LNCaP clone FGC (cell line): Measurements from ENCODE around the gene GPSM3.
"Not testable (repeated sequence)": the region's sequence is repeated elsewhere in the genome, so short reads cannot be mapped to it uniquely, and the experiment has no call there.

ENCODE experiments used
- DNase-seq: peaks from one replicate; pipeline ENCODE4 v3.0.0-alpha.2; 2011; ENCODE audit warnings: low read depth
- H3K4me3 ChIP-seq: 2 replicates; pipeline ENCODE4 v1.5.1; 2011; ENCODE audit warnings: mild to moderate bottlenecking, low read depth, low read length, control low read depth
- TF ChIP-seq, protein P1 (sequence below): IDR thresholded peaks from 2 replicates; pipeline ENCODE4 v1.5.1; 2012; ENCODE audit warnings: mild to moderate bottlenecking; ENCODE audit not compliant: control insufficient read depth, insufficient read depth; ENCODE audit errors: extremely low read depth

Gene GPSM3

DNA sequence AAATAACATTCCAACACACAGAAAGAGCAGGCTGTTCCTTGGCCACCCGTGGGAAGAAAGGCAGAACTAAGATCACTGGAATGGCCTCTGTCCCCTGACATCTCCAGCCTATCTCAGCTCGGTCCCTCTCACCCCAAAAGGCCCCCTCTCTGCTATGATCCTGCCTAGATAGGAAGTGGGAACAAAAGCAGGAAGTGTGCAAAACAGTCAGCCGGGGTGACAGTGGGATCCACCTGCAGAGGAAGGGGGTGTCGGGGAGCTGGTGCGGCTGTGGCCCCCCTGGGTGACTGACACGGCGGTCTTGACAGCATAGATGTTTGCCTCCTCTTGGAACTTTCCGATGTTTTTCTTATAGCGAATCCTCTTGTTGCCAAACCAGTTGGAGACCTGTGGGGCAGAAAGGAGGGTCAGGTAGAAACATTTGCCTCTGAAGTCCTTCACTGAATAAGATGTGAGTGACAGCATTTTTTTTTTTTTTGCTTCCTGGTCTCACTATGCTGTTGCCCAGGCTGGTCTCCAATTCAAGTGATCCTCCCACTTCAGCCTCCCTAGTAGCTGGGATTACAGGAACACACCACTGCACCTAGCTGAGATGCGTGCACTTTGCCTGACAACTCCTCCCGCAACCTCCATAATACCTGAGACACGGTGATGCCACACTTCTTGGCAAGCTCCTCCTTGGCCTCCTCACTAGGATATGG is 5.3 kb downstream of the GPSM3 start:
- TF ChIP-seq, protein P1, sequence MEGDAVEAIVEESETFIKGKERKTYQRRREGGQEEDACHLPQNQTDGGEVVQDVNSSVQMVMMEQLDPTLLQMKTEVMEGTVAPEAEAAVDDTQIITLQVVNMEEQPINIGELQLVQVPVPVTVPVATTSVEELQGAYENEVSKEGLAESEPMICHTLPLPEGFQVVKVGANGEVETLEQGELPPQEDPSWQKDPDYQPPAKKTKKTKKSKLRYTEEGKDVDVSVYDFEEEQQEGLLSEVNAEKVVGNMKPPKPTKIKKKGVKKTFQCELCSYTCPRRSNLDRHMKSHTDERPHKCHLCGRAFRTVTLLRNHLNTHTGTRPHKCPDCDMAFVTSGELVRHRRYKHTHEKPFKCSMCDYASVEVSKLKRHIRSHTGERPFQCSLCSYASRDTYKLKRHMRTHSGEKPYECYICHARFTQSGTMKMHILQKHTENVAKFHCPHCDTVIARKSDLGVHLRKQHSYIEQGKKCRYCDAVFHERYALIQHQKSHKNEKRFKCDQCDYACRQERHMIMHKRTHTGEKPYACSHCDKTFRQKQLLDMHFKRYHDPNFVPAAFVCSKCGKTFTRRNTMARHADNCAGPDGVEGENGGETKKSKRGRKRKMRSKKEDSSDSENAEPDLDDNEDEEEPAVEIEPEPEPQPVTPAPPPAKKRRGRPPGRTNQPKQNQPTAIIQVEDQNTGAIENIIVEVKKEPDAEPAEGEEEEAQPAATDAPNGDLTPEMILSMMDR, result no peak
- no peak for DNase-seq
- no peak overlapping the region for H3K4me3 ChIP-seq

DNA sequence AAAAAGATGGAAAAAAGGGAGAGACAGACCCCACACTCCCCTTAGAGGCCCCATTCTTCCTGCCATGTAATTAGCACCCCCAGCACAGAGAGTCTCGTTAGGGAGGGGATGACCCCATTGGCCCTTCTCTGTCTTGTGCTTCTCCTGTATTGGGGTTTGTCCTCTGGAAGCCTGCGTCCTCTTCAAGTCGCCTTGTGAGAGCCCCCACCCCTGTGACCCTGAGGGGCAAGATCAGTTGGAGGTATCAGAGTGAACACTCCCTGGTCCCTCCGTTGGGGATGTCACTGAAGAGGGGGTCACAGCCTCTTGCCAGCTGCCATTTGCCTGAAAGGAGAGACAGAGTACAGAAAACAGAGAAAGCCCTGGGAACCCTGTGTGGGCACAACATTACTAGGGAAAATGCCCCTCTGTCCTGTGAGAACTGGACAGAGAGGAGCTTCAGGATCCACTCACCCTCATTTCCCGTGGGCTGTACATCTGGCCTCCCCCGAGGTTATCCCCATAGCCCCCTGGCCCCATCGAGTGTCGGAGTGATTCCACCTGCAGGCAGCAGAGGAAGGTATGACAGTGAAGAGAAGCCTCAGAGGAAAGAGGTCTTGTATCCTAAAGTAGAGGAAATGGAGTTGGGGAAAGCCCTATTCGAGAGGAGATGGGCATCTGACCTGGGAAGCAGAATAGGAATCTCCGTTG is 6.1 kb downstream of the GPSM3 start:
- DNase-seq, H3K4me3 ChIP-seq: not testable (repeated sequence)

DNA sequence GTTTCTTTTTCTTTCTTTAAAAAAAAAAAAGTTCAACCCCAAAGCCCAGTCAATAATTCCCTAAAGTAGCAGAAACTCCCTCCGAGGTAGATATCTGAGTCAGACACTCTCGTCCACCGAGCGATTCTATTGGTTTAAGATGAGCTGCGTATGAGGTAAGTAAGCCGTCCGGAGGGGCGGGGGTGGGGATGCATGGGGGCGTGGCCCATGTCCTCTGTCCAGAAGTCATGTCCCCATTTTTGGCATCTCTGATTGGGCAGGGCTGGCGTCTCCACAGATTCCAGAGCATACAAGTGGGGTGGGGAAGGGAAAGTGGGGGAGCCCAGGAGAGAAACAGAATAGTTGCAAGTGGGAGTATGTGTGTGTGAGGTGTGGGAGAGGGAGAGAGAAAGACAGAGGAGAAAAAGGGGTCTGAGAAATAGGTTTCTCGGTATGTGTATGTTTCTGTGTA is 6.7 kb downstream of the GPSM3 start:
- DNase-seq, H3K4me3 ChIP-seq: not testable (repeated sequence)

DNA sequence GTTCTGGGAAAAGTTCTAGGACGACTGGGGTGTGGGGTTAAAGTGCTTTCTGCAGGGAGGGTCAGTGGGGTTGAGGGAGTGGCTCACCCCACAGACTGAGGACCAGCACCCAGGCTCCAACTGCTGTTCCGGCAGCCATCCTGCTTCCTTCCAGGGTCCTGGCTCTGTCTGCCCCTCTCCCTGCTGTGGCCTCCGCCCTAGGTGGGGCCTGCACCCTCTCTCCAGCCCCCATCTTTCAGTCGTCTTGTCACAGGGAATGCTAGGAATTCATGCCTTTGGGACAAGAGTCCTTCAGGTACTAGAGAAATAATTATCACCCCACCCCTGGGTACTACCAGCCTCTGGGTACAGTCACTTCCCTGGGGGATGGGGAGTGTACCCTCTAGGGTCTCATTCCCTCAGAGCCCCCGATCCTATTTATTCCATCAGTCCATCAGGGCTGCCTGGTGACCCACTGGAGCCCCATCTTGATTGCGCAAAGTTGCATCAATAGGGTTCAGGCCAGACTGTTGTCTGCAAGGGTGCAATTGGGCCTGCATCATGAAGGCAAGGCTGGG is 8.3 kb downstream of the GPSM3 start, which contains the start of gene AGER:
Gene AGER (minus strand): TSS at position 170 of the 557 bp plus-strand sequence. CDS start 31 bp downstream, at position 139.
- TF ChIP-seq, protein P1, result no peak
- no peak for DNase-seq
- H3K4me3 ChIP-seq, result no peak within 1 kb of the TSS

DNA sequence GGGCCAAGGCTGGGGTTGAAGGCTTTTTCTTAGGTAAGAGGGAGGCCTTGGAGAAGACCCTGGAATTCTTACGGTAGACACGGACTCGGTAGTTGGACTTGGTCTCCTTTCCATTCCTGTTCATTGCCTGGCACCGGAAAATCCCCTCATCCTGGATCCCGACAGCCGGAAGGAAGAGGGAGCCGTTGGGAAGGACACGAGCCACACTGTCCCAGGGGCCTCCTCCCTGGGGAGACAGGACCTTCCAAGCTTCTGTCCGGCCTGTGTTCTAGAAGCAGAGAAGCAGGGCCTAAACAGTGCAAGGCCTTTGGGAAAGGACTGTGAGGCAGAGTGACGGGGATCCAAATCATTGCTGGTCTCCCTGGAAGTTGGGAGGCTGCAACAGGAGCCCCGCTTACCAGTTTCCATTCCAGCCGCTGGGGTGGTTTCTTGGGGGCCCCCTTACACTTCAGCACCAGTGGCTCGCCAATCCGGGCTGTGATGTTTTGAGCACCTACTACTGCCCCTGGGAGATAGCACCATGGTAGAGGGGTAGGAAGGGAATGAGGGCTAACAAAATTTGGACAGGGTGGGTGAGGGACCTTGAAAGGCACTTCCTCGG is 8.9 kb downstream of the GPSM3 start:
- no peak for DNase-seq
- TF ChIP-seq, protein P1, result no peak
- no peak overlapping the region for H3K4me3 ChIP-seq

DNA sequence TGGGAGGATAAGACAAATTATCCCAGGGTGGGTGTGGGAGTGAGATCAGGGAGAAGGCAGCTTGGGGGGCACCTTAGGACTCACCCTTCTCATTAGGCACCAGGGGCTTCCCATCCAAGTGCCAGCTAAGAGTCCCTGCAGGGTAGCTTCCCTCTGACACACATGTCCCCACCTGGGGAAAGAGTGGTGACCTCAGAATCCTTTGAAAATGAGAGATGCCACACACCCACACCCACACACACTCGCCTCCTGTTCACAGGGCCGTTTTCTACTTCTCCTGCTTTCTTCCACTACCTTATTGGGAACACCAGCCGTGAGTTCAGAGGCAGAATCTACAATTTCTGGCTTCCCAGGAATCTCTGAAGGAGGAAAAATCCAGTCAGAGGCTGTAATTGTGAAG is 9.4 kb downstream of the GPSM3 start:
- no peak overlapping the region for H3K4me3 ChIP-seq
- TF ChIP-seq, protein P1, result no peak
- no peak for DNase-seq

DNA sequence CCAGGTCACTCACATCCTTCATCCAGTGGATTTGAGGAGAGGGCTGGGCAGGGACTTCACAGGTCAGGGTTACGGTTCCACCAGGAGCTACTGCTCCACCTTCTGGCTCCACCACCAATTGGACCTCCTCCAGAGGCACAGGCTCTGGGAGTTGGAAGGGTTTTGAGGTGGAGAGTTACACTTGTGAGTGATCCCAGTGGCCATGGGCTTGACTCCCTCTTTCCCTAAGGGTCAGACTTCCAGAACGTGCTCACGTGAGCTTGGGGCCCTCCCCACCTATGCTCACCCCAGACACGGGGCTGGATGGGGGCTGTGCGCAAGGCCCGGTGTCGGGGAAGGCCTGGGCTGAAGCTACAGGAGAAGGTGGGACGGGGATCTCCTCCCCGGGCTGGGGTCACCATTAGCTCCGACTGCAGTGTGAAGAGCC is 9.9 kb downstream of the GPSM3 start:
- no peak overlapping the region for H3K4me3 ChIP-seq
- no peak for DNase-seq

More for the DNA sequence above, 9.9 kb downstream of the GPSM3 start:
- TF ChIP-seq, protein P1, result no peak
